Mesothelial cell of epicardium (in vitro differentiated cells): ENCODE data around the gene SERPINB2. TPM values are rescaled to one million over a fixed set of nuclear protein-coding genes. Genes with fewer than 3 reads are reported as not detected.

Experiments used
- DNase-seq, 2 experiments: peaks; one replicate each; pipeline ENCODE4 v3.0.0; 2021; ENCODE audit warnings: low spot score in 2 of 2; ENCODE audit not compliant: unreplicated experiment in 2 of 2
- H3K27ac Mint-ChIP-seq: 2 replicates; pipeline ENCODE4 v1.8.0; 2021; ENCODE audit warnings: mixed read lengths
- H3K27me3 Mint-ChIP-seq: 2 replicates; pipeline ENCODE4 v1.8.0; 2021; ENCODE audit warnings: low read depth, mixed read lengths
- H3K36me3 Mint-ChIP-seq: 2 replicates; pipeline ENCODE4 v1.8.0; 2021; ENCODE audit warnings: mixed read lengths
- H3K4me1 Mint-ChIP-seq: 2 replicates; pipeline ENCODE4 v1.8.0; 2021; ENCODE audit warnings: mixed read lengths
- H3K4me3 Mint-ChIP-seq: 2 replicates; pipeline ENCODE4 v1.8.0; 2021; ENCODE audit warnings: mild to moderate bottlenecking, moderate library complexity, mixed read lengths
- H3K9me3 Mint-ChIP-seq: 2 replicates; pipeline ENCODE4 v1.8.0; 2021; ENCODE audit warnings: mixed read lengths
- CTCF ChIP-seq: fragments of 200-600 bp; sonication (generic); IDR thresholded peaks from one replicate; pipeline ENCODE4 v1.5.0; 2021; ENCODE audit warnings: antibody characterized with exemption; ENCODE audit not compliant: unreplicated experiment
- total RNA-seq: library from RNA; stranded (reverse); gene quantifications from 3 replicates; pipeline ENCODE4 v1.2.1, GENCODE V29; 2021

Gene SERPINB2
- total RNA-seq, 1 donor from 2014 or later: 1.4 TPM

DNA sequence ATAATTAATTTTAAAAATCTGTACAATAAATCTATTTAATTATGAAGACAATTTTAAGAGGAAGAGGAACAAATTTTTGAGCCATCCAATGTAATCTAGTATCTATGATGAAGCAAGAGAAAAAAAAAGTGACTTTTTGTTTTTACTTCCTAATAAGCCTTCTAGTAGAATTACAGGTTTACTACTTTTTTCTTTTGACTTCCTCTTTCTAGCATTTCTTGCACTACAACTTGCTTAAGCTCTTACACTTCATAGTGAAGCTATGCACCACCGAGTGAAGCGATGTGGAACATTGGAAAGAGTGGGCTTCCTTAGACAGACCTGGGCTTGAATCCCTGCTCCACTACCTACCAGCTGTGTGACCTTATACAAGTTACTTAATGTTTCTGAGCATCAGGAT, 2.1 kb downstream of the SERPINB2 start:
- H3K36me3 Mint-ChIP-seq: no peaks in the 10 kb centered on the region
- H3K4me3 Mint-ChIP-seq: no peak overlapping the region
- no peak overlapping the region for H3K27ac Mint-ChIP-seq
- H3K9me3 Mint-ChIP-seq: no peaks in the 10 kb centered on the region
- H3K4me1 Mint-ChIP-seq: peaks cover 4% of the 10 kb centered on the region
- peaks cover 4% of the 10 kb centered on the region for H3K27me3 Mint-ChIP-seq
- TF ChIP-seq CTCF: no peak
- DNase-seq: no peak

- DNase-seq: no peak
- Mint-ChIP-seq H3K27ac (no peak overlapping the region), H3K27me3 (peaks cover 4% of the 10 kb centered on the region), H3K36me3 (no peaks in the 10 kb centered on the region), H3K9me3 (no peaks in the 10 kb centered on the region), H3K4me1 (peaks cover 4% of the 10 kb centered on the region), H3K4me3 (no peak overlapping the region)
- TF ChIP-seq CTCF: no peak
These were observed 2.9 kb downstream of the SERPINB2 start for GRCh38 chr18:63890237-63890949.

GRCh38 chr18:63890950-63891304, 3.4 kb downstream of the SERPINB2 start:
- no peaks in the 10 kb centered on the region for H3K9me3 Mint-ChIP-seq
- no peak for TF ChIP-seq CTCF
- no peaks in the 10 kb centered on the region for H3K36me3 Mint-ChIP-seq
- no peak overlapping the region for H3K27ac Mint-ChIP-seq
- peaks cover 3% of the 10 kb centered on the region for H3K27me3 Mint-ChIP-seq
- H3K4me3 Mint-ChIP-seq: no peak overlapping the region
- H3K4me1 Mint-ChIP-seq: peaks cover 4% of the 10 kb centered on the region
- DNase-seq: no peak

DNA sequence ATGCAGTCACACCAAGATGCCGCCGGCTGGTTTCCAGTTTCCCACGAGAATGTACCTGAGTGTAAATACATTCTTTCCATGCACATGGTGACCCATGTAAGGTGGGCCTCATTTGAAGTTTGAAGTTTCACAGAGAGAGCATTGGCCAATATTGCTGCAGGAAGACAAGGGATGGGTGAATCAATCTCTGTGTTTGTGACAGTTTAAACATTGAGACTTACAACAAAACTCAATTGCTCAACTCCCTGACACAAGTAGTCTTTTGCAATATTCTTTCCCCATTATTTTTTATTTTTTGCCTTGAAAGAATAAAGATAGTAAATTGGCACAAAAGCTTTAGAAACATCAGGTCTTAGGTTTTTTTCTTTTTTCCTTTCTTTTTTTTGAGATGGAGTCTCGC, 5.1 kb downstream of the SERPINB2 start:
- no peak for TF ChIP-seq CTCF
- Mint-ChIP-seq H3K9me3 (no peaks in the 10 kb centered on the region), H3K4me3 (no peak overlapping the region), H3K27ac (no peak overlapping the region), H3K27me3 (peaks cover 2% of the 10 kb centered on the region), H3K36me3 (no peaks in the 10 kb centered on the region), H3K4me1 (peaks cover 5% of the 10 kb centered on the region)
- no peak for DNase-seq

DNA sequence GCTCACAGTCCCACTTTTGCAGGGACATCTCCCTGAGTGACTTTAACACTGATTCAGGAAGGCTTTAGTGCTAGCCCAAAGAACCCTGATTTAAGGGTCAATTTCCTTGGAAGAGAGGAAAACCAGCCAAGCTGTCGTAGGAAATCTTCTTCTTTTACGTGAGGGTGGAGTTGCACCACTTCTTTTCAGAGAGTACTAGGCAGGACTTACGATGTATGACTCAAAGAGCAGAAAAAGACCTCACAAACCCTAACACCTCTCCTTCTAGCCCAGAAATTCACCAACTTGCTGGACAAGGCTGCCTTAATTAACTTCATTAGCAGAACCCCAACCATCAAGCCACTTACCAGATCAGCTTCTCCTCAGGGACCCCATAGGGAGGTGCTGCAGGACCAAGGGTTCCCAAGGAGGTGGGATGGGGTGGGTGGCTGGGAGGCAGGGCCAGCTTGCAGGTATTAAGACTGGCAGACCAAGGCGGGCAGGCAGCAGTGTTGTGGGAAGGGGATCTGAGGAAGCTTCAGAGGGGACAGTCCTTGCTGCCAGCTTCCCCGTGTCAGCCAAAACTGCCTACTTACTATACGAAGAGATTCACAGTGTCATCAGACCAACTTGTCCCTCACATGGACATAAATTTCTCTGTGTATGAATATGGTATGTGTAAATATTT, 6.7 kb downstream of the SERPINB2 start:
- no peak overlapping the region for H3K27ac Mint-ChIP-seq
- no peaks in the 10 kb centered on the region for H3K36me3 Mint-ChIP-seq
- H3K4me3 Mint-ChIP-seq: no peak overlapping the region
- no peak for DNase-seq
- no peaks in the 10 kb centered on the region for H3K9me3 Mint-ChIP-seq
- H3K4me1 Mint-ChIP-seq: peaks cover 4% of the 10 kb centered on the region
- peaks cover 2% of the 10 kb centered on the region for H3K27me3 Mint-ChIP-seq
- TF ChIP-seq CTCF: no peak
